IPS DF 4.7 (cell line): ENCODE measurements around the gene OR10R2.

Experiments used
- DNase-seq: peaks from one replicate; pipeline ENCODE4 v3.0.0-alpha.2; 2013; ENCODE audit warnings: low spot score; ENCODE audit errors: extremely low read depth

The OR10R2 gene

GRCh38 chr1:158527190-158527815 is 55.3 kb downstream of the OR10R2 start:
- no peak for DNase-seq
